ENCODE data around the gene CILP2. TPM values are rescaled to one million over a fixed set of nuclear protein-coding genes. Genes with fewer than 3 reads are reported as not detected.

Gene CILP2
- total and polyA plus RNA-seq, 2 experiments from 2014 or later, result 4.0 to 21.6 TPM

GRCh38 chr19:19545707-19546106, 7.6 kb downstream of the CILP2 start (continued):
- no peak for TF ChIP-seq ZNF462 (CRISPR knock-in tag; IDR thresholded peaks at IDR 0.05)
- TF ChIP-seq JUNB (IDR thresholded peaks at IDR 0.05; ENCODE audit: unreplicated experiment), result no peak
- TF ChIP-seq EZH2 (IDR thresholded peaks at IDR 0.05; ENCODE audit: low read depth, unreplicated experiment), result no peak
- no peak for TF ChIP-seq NANOG (IDR thresholded peaks at IDR 0.05; ENCODE audit: borderline replicate concordance)
- no peak for TF ChIP-seq CTCF (conservative IDR thresholded peaks at IDR 0.05; ENCODE audit: low read depth in 2 of 2)
- TF ChIP-seq ZNF331 (CRISPR knock-in tag; IDR thresholded peaks at IDR 0.05; ENCODE audit: low read depth), result no peak

GRCh38 chr19:19546751-19547162, 8.7 kb downstream of the CILP2 start:
- Histone ChIP-seq H3K27me3 (ENCODE audit: insufficient read depth) (no peaks in the 10 kb centered on the region), H3K4me3 (no peak overlapping the region), H2AFZ (no peak overlapping the region), H4K20me1 (replicated peaks; ENCODE audit: insufficient read depth) (no peaks in the 10 kb centered on the region), H3K79me2 (replicated peaks; ENCODE audit: insufficient read depth) (no peaks in the 10 kb centered on the region), H3K4me1 (ENCODE audit: insufficient read depth) (no peaks in the 10 kb centered on the region), H3K4me2 (no peak overlapping the region), H3K36me3 (ENCODE audit: insufficient read depth) (no peaks in the 10 kb centered on the region), H3K9me2 (ENCODE audit: insufficient read depth) (no peaks in the 10 kb centered on the region), H3F3A (replicated peaks; ENCODE audit: low read depth) (no peaks in the 10 kb centered on the region; the same call in 1 of the 2 replicates), H3K27ac (ENCODE audit: low read depth) (no peak overlapping the region)
- Mint-ChIP-seq H3K4me1 (peaks cover 6% of the 10 kb centered on the region; the same call in 1 of the 3 replicates), H3K27me3 (ENCODE audit: insufficient read depth, low read depth, poor library complexity) (peaks cover 7% of the 10 kb centered on the region), H3K9me3 (no peaks in the 10 kb centered on the region; the same call in 2 of the 3 replicates), H3K36me3 (ENCODE audit: low read depth) (no peaks in the 10 kb centered on the region; the same call in 2 of the 3 replicates), H3K4me3 (no peak overlapping the region), H3K27ac (no peak overlapping the region)
- DNase-seq (ENCODE audit: low spot score), result no peak
- ATAC-seq, result no peak
- TF ChIP-seq ZNF331 (CRISPR knock-in tag; IDR thresholded peaks at IDR 0.05; ENCODE audit: low read depth), result no peak
- no peak for TF ChIP-seq NANOG (IDR thresholded peaks at IDR 0.05; ENCODE audit: borderline replicate concordance)
- no peak for TF ChIP-seq ETS1 (IDR thresholded peaks at IDR 0.05)
- no peak for TF ChIP-seq REST (IDR thresholded peaks at IDR 0.05; ENCODE audit: unreplicated experiment)
- no peak for TF ChIP-seq EZH2 (IDR thresholded peaks at IDR 0.05; ENCODE audit: low read depth, unreplicated experiment)

Measured in GM23338 (cell line).